ENCODE data around the gene DTNA.
"Not testable (repeated sequence)": the region's sequence is repeated elsewhere in the genome, so short reads cannot be mapped to it uniquely, and the experiment has no call there.

DTNA gene

GRCh38 chr18:34906985-34907384, 196.9 kb downstream of the DTNA start:
- H3K27me3 ChIP-seq (replicated peaks; ENCODE audit: control insufficient read depth, insufficient read depth, low read length, poor library complexity, severe bottlenecking); H3K36me3 ChIP-seq (ENCODE audit: control insufficient read depth, insufficient read depth, low read length); H3K9me3 ChIP-seq (ENCODE audit: control insufficient read depth, low read length); H3K4me1 ChIP-seq (ENCODE audit: control insufficient read depth, insufficient read depth, low read length, poor library complexity, severe bottlenecking); H3K27ac ChIP-seq (ENCODE audit: insufficient read depth, low read length, poor library complexity, severe bottlenecking); H3K4me3 ChIP-seq (ENCODE audit: insufficient read depth, low read depth, low read length, poor library complexity, severe bottlenecking); DNase-seq: not testable (repeated sequence)

GRCh38 chr18:34909637-34910364, 199.7 kb downstream of the DTNA start:
- no peaks in the 10 kb centered on the region for H3K36me3 ChIP-seq (ENCODE audit: control insufficient read depth, insufficient read depth, low read length)
- H3K4me1 ChIP-seq (ENCODE audit: control insufficient read depth, insufficient read depth, low read length, poor library complexity, severe bottlenecking), result no peaks in the 10 kb centered on the region
- DNase-seq, result no peak
- no peak overlapping the region for H3K4me3 ChIP-seq (ENCODE audit: insufficient read depth, low read depth, low read length, poor library complexity, severe bottlenecking)
- H3K9me3 ChIP-seq (ENCODE audit: control insufficient read depth, low read length), result no peaks in the 10 kb centered on the region
- no peaks in the 10 kb centered on the region for H3K27me3 ChIP-seq (replicated peaks; ENCODE audit: control insufficient read depth, insufficient read depth, low read length, poor library complexity, severe bottlenecking)
- H3K27ac ChIP-seq (ENCODE audit: insufficient read depth, low read length, poor library complexity, severe bottlenecking), result no peak overlapping the region

GRCh38 chr18:34911081-34911480, 201.0 kb downstream of the DTNA start:
- H3K4me1 ChIP-seq (ENCODE audit: control insufficient read depth, insufficient read depth, low read length, poor library complexity, severe bottlenecking), result no peaks in the 10 kb centered on the region
- H3K27me3 ChIP-seq (replicated peaks; ENCODE audit: control insufficient read depth, insufficient read depth, low read length, poor library complexity, severe bottlenecking), result no peaks in the 10 kb centered on the region
- no peak for DNase-seq
- no peak overlapping the region for H3K27ac ChIP-seq (ENCODE audit: insufficient read depth, low read length, poor library complexity, severe bottlenecking)
- no peak overlapping the region for H3K4me3 ChIP-seq (ENCODE audit: insufficient read depth, low read depth, low read length, poor library complexity, severe bottlenecking)
- no peaks in the 10 kb centered on the region for H3K36me3 ChIP-seq (ENCODE audit: control insufficient read depth, insufficient read depth, low read length)
- H3K9me3 ChIP-seq (ENCODE audit: control insufficient read depth, low read length), result no peaks in the 10 kb centered on the region

GRCh38 chr18:34911661-34912384, 201.7 kb downstream of the DTNA start:
- Histone ChIP-seq H3K9me3 (ENCODE audit: control insufficient read depth, low read length) (no peaks in the 10 kb centered on the region), H3K4me1 (ENCODE audit: control insufficient read depth, insufficient read depth, low read length, poor library complexity, severe bottlenecking) (no peaks in the 10 kb centered on the region), H3K27ac (ENCODE audit: insufficient read depth, low read length, poor library complexity, severe bottlenecking) (no peak overlapping the region), H3K27me3 (replicated peaks; ENCODE audit: control insufficient read depth, insufficient read depth, low read length, poor library complexity, severe bottlenecking) (no peaks in the 10 kb centered on the region), H3K36me3 (ENCODE audit: control insufficient read depth, insufficient read depth, low read length) (no peaks in the 10 kb centered on the region), H3K4me3 (ENCODE audit: insufficient read depth, low read depth, low read length, poor library complexity, severe bottlenecking) (no peak overlapping the region)
- DNase-seq, result no peak

- no peaks in the 10 kb centered on the region for H3K9me3 ChIP-seq (ENCODE audit: control insufficient read depth, low read length)
- no peak overlapping the region for H3K4me3 ChIP-seq (ENCODE audit: insufficient read depth, low read depth, low read length, poor library complexity, severe bottlenecking)
- no peak for DNase-seq
- H3K27ac ChIP-seq (ENCODE audit: insufficient read depth, low read length, poor library complexity, severe bottlenecking), result no peak overlapping the region
- no peaks in the 10 kb centered on the region for H3K36me3 ChIP-seq (ENCODE audit: control insufficient read depth, insufficient read depth, low read length)
- H3K4me1 ChIP-seq (ENCODE audit: control insufficient read depth, insufficient read depth, low read length, poor library complexity, severe bottlenecking), result no peaks in the 10 kb centered on the region
- no peaks in the 10 kb centered on the region for H3K27me3 ChIP-seq (replicated peaks; ENCODE audit: control insufficient read depth, insufficient read depth, low read length, poor library complexity, severe bottlenecking)
These were observed 204.0 kb downstream of the DTNA start for GRCh38 chr18:34913837-34914661.

- no peak overlapping the region for H3K4me3 ChIP-seq (ENCODE audit: insufficient read depth, low read depth, low read length, poor library complexity, severe bottlenecking)
- no peaks in the 10 kb centered on the region for H3K9me3 ChIP-seq (ENCODE audit: control insufficient read depth, low read length)
- no peaks in the 10 kb centered on the region for H3K36me3 ChIP-seq (ENCODE audit: control insufficient read depth, insufficient read depth, low read length)
- no peaks in the 10 kb centered on the region for H3K4me1 ChIP-seq (ENCODE audit: control insufficient read depth, insufficient read depth, low read length, poor library complexity, severe bottlenecking)
- no peak for DNase-seq
- no peaks in the 10 kb centered on the region for H3K27me3 ChIP-seq (replicated peaks; ENCODE audit: control insufficient read depth, insufficient read depth, low read length, poor library complexity, severe bottlenecking)
- H3K27ac ChIP-seq (ENCODE audit: insufficient read depth, low read length, poor library complexity, severe bottlenecking), result no peak overlapping the region
These were observed 204.9 kb downstream of the DTNA start for GRCh38 chr18:34915046-34915445.

GRCh38 chr18:34916539-34916938, 206.4 kb downstream of the DTNA start:
- H3K27ac ChIP-seq (ENCODE audit: insufficient read depth, low read length, poor library complexity, severe bottlenecking); H3K4me3 ChIP-seq (ENCODE audit: insufficient read depth, low read depth, low read length, poor library complexity, severe bottlenecking); H3K9me3 ChIP-seq (ENCODE audit: control insufficient read depth, low read length); H3K4me1 ChIP-seq (ENCODE audit: control insufficient read depth, insufficient read depth, low read length, poor library complexity, severe bottlenecking); DNase-seq; H3K36me3 ChIP-seq (ENCODE audit: control insufficient read depth, insufficient read depth, low read length); H3K27me3 ChIP-seq (replicated peaks; ENCODE audit: control insufficient read depth, insufficient read depth, low read length, poor library complexity, severe bottlenecking): not testable (repeated sequence)

- no peak overlapping the region for H3K27ac ChIP-seq (ENCODE audit: insufficient read depth, low read length, poor library complexity, severe bottlenecking)
- no peak overlapping the region for H3K4me3 ChIP-seq (ENCODE audit: insufficient read depth, low read depth, low read length, poor library complexity, severe bottlenecking)
- no peak for DNase-seq
- no peaks in the 10 kb centered on the region for H3K4me1 ChIP-seq (ENCODE audit: control insufficient read depth, insufficient read depth, low read length, poor library complexity, severe bottlenecking)
- no peaks in the 10 kb centered on the region for H3K9me3 ChIP-seq (ENCODE audit: control insufficient read depth, low read length)
- H3K36me3 ChIP-seq (ENCODE audit: control insufficient read depth, insufficient read depth, low read length), result no peaks in the 10 kb centered on the region
- H3K27me3 ChIP-seq (replicated peaks; ENCODE audit: control insufficient read depth, insufficient read depth, low read length, poor library complexity, severe bottlenecking), result no peaks in the 10 kb centered on the region
These were observed 208.8 kb downstream of the DTNA start for GRCh38 chr18:34918856-34919255.

- no peak overlapping the region for H3K27ac ChIP-seq (ENCODE audit: insufficient read depth, low read length, poor library complexity, severe bottlenecking)
- no peaks in the 10 kb centered on the region for H3K36me3 ChIP-seq (ENCODE audit: control insufficient read depth, insufficient read depth, low read length)
- DNase-seq, result no peak
- no peaks in the 10 kb centered on the region for H3K4me1 ChIP-seq (ENCODE audit: control insufficient read depth, insufficient read depth, low read length, poor library complexity, severe bottlenecking)
- H3K9me3 ChIP-seq (ENCODE audit: control insufficient read depth, low read length), result no peaks in the 10 kb centered on the region
- no peaks in the 10 kb centered on the region for H3K27me3 ChIP-seq (replicated peaks; ENCODE audit: control insufficient read depth, insufficient read depth, low read length, poor library complexity, severe bottlenecking)
- H3K4me3 ChIP-seq (ENCODE audit: insufficient read depth, low read depth, low read length, poor library complexity, severe bottlenecking), result no peak overlapping the region
These were observed 211.1 kb downstream of the DTNA start for GRCh38 chr18:34921226-34921625.
